Astrocyte (in vitro differentiated cells and primary cell): ENCODE measurements around the gene ST14.

Source experiments
- EZH2 ChIP-seq: IDR thresholded peaks from 2 replicates; pipeline ENCODE4 v1.6.1; 2012; ENCODE audit warnings: mild to moderate bottlenecking, low read length, inconsistent platforms; ENCODE audit not compliant: insufficient read depth
- TF ChIP-seq, protein P1 (sequence below): IDR thresholded peaks from 2 replicates; pipeline ENCODE4 v1.5.1; 2011; ENCODE audit warnings: low read depth, mild to moderate bottlenecking, inconsistent platforms, low read length, moderate library complexity; ENCODE audit not compliant: insufficient read depth

DNA sequence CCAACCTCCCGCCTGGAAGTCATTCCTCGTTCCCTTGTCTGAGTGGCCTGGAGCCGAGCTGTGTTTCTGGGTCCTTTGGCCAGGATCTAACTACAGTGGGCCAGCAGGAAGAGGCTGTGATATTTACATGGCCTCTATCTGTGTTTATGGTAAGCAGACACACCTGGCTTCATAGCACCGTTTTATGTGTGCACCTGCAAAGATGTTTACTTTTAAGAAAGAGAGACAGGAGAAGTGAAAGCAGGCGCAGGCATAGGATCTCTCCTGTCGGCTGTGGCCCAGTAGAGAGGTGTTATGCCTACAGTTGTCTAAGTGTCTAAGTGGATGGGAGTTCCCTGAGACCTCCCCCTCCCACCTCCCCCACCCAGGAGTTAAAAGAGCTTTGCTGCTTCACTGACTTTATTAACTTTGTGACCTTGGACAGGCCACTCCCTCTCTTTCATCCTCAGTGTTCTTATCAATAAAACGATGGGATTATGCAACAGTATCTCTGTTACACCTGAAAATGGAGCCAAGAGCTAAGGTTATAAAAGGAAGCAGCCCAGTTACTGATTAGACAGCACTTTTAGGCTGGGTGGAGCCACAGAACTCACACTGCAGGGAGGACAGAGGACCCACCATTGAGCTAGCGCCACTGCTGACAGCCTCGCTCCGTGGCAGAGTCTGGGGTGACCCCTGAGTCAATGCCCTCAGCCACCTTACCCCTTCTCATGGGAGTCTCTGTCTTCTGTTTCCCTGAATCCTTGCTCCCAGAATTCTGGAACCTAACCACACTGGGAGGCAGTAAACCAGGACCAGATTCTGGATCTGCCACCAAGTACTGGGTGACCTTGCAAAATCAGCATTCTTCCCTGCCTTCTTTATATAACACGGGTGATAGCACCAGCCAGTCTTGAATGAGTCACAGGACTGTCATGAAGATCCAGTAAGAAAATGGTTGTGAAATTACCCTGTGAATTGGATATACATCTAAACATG, 22.0 kb downstream of the ST14 start:
- TF ChIP-seq, protein P1, sequence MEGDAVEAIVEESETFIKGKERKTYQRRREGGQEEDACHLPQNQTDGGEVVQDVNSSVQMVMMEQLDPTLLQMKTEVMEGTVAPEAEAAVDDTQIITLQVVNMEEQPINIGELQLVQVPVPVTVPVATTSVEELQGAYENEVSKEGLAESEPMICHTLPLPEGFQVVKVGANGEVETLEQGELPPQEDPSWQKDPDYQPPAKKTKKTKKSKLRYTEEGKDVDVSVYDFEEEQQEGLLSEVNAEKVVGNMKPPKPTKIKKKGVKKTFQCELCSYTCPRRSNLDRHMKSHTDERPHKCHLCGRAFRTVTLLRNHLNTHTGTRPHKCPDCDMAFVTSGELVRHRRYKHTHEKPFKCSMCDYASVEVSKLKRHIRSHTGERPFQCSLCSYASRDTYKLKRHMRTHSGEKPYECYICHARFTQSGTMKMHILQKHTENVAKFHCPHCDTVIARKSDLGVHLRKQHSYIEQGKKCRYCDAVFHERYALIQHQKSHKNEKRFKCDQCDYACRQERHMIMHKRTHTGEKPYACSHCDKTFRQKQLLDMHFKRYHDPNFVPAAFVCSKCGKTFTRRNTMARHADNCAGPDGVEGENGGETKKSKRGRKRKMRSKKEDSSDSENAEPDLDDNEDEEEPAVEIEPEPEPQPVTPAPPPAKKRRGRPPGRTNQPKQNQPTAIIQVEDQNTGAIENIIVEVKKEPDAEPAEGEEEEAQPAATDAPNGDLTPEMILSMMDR = no peak
- no peak for TF ChIP-seq EZH2
